CD14-positive monocyte (primary cell): ENCODE measurements around the gene OSBPL8. TPM values are rescaled to one million over a fixed set of nuclear protein-coding genes. Genes with fewer than 3 reads are reported as not detected.

Source experiments
- DNase-seq, 3 donors: peaks; one replicate each; pipeline ENCODE4 v3.0.0-alpha.2; 2011 to 2022
- H2AFZ ChIP-seq: 2 replicates; pipeline ENCODE4 v1.6.0; 2012; ENCODE audit warnings: mild to moderate bottlenecking, low read depth, low read length, inconsistent platforms; ENCODE audit not compliant: insufficient read depth, poor library complexity, severe bottlenecking
- H3K27ac ChIP-seq, 2 donors: 1 replicate in 1 of 2; 2 replicates in 1 of 2; pipeline ENCODE4 v1.5.1; 2012 to 2013; ENCODE audit warnings: low read length in 2 of 2, control low read depth in 1 of 2, inconsistent platforms in 1 of 2, low read depth in 1 of 2, mild to moderate bottlenecking in 1 of 2
- H3K27me3 ChIP-seq, 2 donors: one replicate each; pipeline versions ENCODE4 v1.6.0 to v1.6.1; 2011 to 2013; ENCODE audit warnings: low read length in 2 of 2; ENCODE audit not compliant: control insufficient read depth in 2 of 2, insufficient read depth in 2 of 2
- H3K36me3 ChIP-seq, 2 donors: replicated peaks in 1 of 2; 1 replicate in 1 of 2; 2 replicates in 1 of 2; pipeline versions ENCODE4 v1.5.1 to v1.6.1; 2012 to 2013; ENCODE audit warnings: low read length in 2 of 2, control low read depth in 1 of 2, inconsistent platforms in 1 of 2, mild to moderate bottlenecking in 1 of 2; ENCODE audit not compliant: insufficient read depth in 2 of 2, control insufficient read depth in 1 of 2
- H3K4me1 ChIP-seq, 2 donors: 1 replicate in 1 of 2; 2 replicates in 1 of 2; pipeline versions ENCODE4 v1.5.1 to v1.6.1; 2012 to 2013; ENCODE audit warnings: low read length in 2 of 2, control low read depth in 1 of 2, inconsistent platforms in 1 of 2, mild to moderate bottlenecking in 1 of 2, moderate library complexity in 1 of 2; ENCODE audit not compliant: insufficient read depth in 2 of 2, control insufficient read depth in 1 of 2
- H3K4me2 ChIP-seq: replicated peaks from 2 replicates; pipeline ENCODE3; 2012; ENCODE audit warnings: low read length, moderate library complexity, mild to moderate bottlenecking; ENCODE audit not compliant: poor library complexity, severe bottlenecking; ENCODE audit errors: extremely low read depth
- H3K4me3 ChIP-seq, 3 experiments: fragments of 200-600 bp in 1 of 3; sonication (generic) in 1 of 3; replicated peaks in 1 of 3; 1 replicate in 2 of 3; 2 replicates in 1 of 3; pipeline ENCODE4 v1.5.1; 2011 to 2013; ENCODE audit warnings: low read length in 3 of 3, mild to moderate bottlenecking in 3 of 3, control low read depth in 2 of 3, low read depth in 2 of 3, inconsistent platforms in 1 of 3, moderate library complexity in 1 of 3
- H3K79me2 ChIP-seq: 2 replicates; pipeline ENCODE4 v1.6.0; 2012; ENCODE audit warnings: mild to moderate bottlenecking, control low read depth, inconsistent platforms, low read length, moderate library complexity; ENCODE audit not compliant: insufficient read depth
- H3K9ac ChIP-seq: 2 replicates; pipeline ENCODE4 v1.6.0; 2017; ENCODE audit warnings: low read length, mild to moderate bottlenecking; ENCODE audit not compliant: insufficient read depth, poor library complexity, severe bottlenecking
- H3K9me3 ChIP-seq, 2 donors: replicated peaks in 1 of 2; 1 replicate in 1 of 2; 2 replicates in 1 of 2; pipeline versions ENCODE4 v1.5.1 to v1.6.1; 2012 to 2013; ENCODE audit warnings: low read length in 2 of 2, control low read depth in 1 of 2; ENCODE audit not compliant: control insufficient read depth in 1 of 2, insufficient read depth in 1 of 2
- H4K20me1 ChIP-seq: 2 replicates; pipeline ENCODE4 v1.6.0; 2012; ENCODE audit warnings: mild to moderate bottlenecking, low read length, control low read depth, moderate library complexity; ENCODE audit not compliant: insufficient read depth
- H3K27ac Mint-ChIP-seq, 7 donors: one replicate each; pipeline ENCODE4 v1.8.0; 2020; ENCODE audit warnings: mild to moderate bottlenecking in 7 of 7, mixed read lengths in 7 of 7, moderate library complexity in 6 of 7, inconsistent platforms in 2 of 7
- H3K27me3 Mint-ChIP-seq, 3 donors: one replicate each; pipeline ENCODE4 v1.8.0; 2021 to 2022; ENCODE audit warnings: low read depth in 3 of 3, mild to moderate bottlenecking in 3 of 3, mixed read lengths in 3 of 3, moderate library complexity in 3 of 3, inconsistent platforms in 1 of 3
- H3K36me3 Mint-ChIP-seq, 2 donors: one replicate each; pipeline ENCODE4 v1.8.0; 2020; ENCODE audit warnings: mixed read lengths in 2 of 2, inconsistent platforms in 1 of 2, mild to moderate bottlenecking in 1 of 2
- H3K4me1 Mint-ChIP-seq: one replicate; pipeline ENCODE4 v1.8.0; 2020; ENCODE audit warnings: mild to moderate bottlenecking, mixed read lengths
- H3K4me3 Mint-ChIP-seq, 2 donors: one replicate each; pipeline ENCODE4 v1.8.0; 2020; ENCODE audit warnings: mild to moderate bottlenecking in 2 of 2, mixed read lengths in 2 of 2, moderate library complexity in 1 of 2
- H3K9me3 Mint-ChIP-seq, 7 donors: one replicate each; pipeline ENCODE4 v1.8.0; 2020 to 2022; ENCODE audit warnings: mixed read lengths in 7 of 7, mild to moderate bottlenecking in 6 of 7, moderate library complexity in 6 of 7, inconsistent platforms in 2 of 7
- CTCF ChIP-seq: fragments of 200-600 bp; IDR thresholded peaks from one replicate; pipeline ENCODE4 v1.8.0; 2022; ENCODE audit warnings: antibody characterized with exemption, mild to moderate bottlenecking
- WGBS: methylation state at CpG from one replicate; pipeline ENCODE4 v1.1.5; 2013; ENCODE audit warnings: missing lambda C conversion rate; ENCODE audit not compliant: insufficient coverage; 5-methylcytosine and 5-hydroxymethylcytosine counted together
- intact Hi-C, 2 donors: fragments of 100-400 bp; cut with micrococcal nuclease; formaldehyde crosslinking; loops; one replicate each; pipeline versions ENCODE4 v1.15.0 to v1.15.1; 2023
- polyA minus RNA-seq: library from RNA; depleted of rRNA, polyadenylated mRNA; stranded (reverse); fragments of >200 nt; gene quantifications from 2 replicates; pipeline ENCODE4 v1.2.3, GENCODE V29; 2012
- polyA plus RNA-seq, 3 donors: library from polyadenylated mRNA; depleted of rRNA in 1 of 3; unstranded in 2 of 3; stranded (reverse) in 1 of 3; fragments of 300-500 nt in 2 of 3; fragments of >200 nt in 1 of 3; fragmentation: Illumina TruSeq in 2 of 3; gene quantifications; 1 replicate in 2 of 3; 2 replicates in 1 of 3; pipeline ENCODE4 v1.2.3, GENCODE V29; 2012 to 2021
- total RNA-seq, 12 experiments: library from RNA in 1 of 12; stranded (reverse) in 1 of 12; fragments of 120-200 nt in 1 of 12; gene quantifications; one replicate each; pipeline ENCODE4 v1.2.4 and lab custom pipeline; 2013 to 2026; ENCODE audit warnings: mixed read lengths in 6 of 12, inconsistent platforms in 1 of 12

Gene OSBPL8
- total RNA-seq (2013), result 67.7 TPM
- polyA plus RNA-seq, result 100 to 1,000 TPM in 2 of 3 donors, 10 to 100 TPM in 1; 25.3 to 167 (median 147) TPM
- polyA minus RNA-seq, result 57.5 and 84.4 TPM in 2 replicates
- 357 to 894 (median 462) reads per million in 11 experiments for total RNA-seq (lab: John Stamatoyannopoulos, UW)

- Mint-ChIP-seq H3K4me1 (peaks cover 57% of the 10 kb centered on the region), H3K4me3 (peak within 1 kb of the TSS; percentile 95 to 97), H3K27ac (peak within 1 kb of the TSS; percentile 97 to 99 (median 98)), H3K27me3 (no peaks in the 10 kb centered on the region), H3K9me3 (no peaks in the 10 kb centered on the region), H3K36me3 (peaks cover 5 to 6% of the 10 kb centered on the region in 2 donors)
- Histone ChIP-seq H3K27ac (peak within 1 kb of the TSS; percentile 95 to 96), H3K36me3 (no peaks in the 10 kb centered on the region), H3K27me3 (no peaks in the 10 kb centered on the region), H4K20me1 (peaks cover 46% of the 10 kb centered on the region), H3K4me3 (peak within 1 kb of the TSS; percentile 56 to 98 (median 91)), H3K4me2 (peak within 1 kb of the TSS; percentile 81), H3K9me3 (no peaks in the 10 kb centered on the region), H3K9ac (peak within 1 kb of the TSS; percentile 98), H2AFZ (peak within 1 kb of the TSS; percentile 79), H3K79me2 (peaks cover 49% of the 10 kb centered on the region), H3K4me1 (peaks cover 43 to 69% of the 10 kb centered on the region in 2 donors)
- intact Hi-C loops, result no loop called here
- peak; percentile 23 for TF ChIP-seq CTCF
- DNase-seq, result peak; percentile 89 to 96 (median 93)
- under 1% methylated on average over 74 of the region's 76 CpGs for WGBS
These were observed at the start of gene OSBPL8 for GRCh38 chr12:76559400-76560085. Gene OSBPL8 (minus strand): TSS chr12:76559771. CDS start chr12:76487551, 72,220 bp downstream.

- peaks cover 7 to 13% of the 10 kb centered on the region in 2 donors for H3K4me1 ChIP-seq
- intact Hi-C loops, result no loop called here
- H3K4me3 ChIP-seq, result no peak overlapping the region
- Mint-ChIP-seq H3K4me1 (peaks cover 17% of the 10 kb centered on the region), H3K36me3 (no peaks in the 10 kb centered on the region), H3K9me3 (peaks cover 0 to 9% (median 0%) of the 10 kb centered on the region in 7 donors), H3K4me3 (no peak overlapping the region), H3K27ac (no peak overlapping the region), H3K27me3 (no peaks in the 10 kb centered on the region)
- DNase-seq, result no peak
- H3K79me2 ChIP-seq, result no peaks in the 10 kb centered on the region
- H3K27ac ChIP-seq, result no peak overlapping the region
- TF ChIP-seq CTCF, result no peak
- no peaks in the 10 kb centered on the region for H3K36me3 ChIP-seq
- no peaks in the 10 kb centered on the region for H3K27me3 ChIP-seq
- H3K4me2 ChIP-seq, result no peak overlapping the region
- H2AFZ ChIP-seq, result no peak overlapping the region
- WGBS, result 100% methylated on average over 2 of the region's 11 CpGs
- no peaks in the 10 kb centered on the region for H4K20me1 ChIP-seq
- H3K9me3 ChIP-seq, result no peaks in the 10 kb centered on the region
- no peak overlapping the region for H3K9ac ChIP-seq
These were observed 48.5 kb upstream of the OSBPL8 start for GRCh38 chr12:76608070-76608469.
